Stimulated activated CD4-positive, alpha-beta T cell treated with anti-CD3 and anti-CD28 coated beads, Interleukin-15, amount 100 ng/mL, for 24 hours (primary cell): Measurements from ENCODE around the gene BTK.
"Not testable (repeated sequence)": the region's sequence is repeated elsewhere in the genome, so short reads cannot be mapped to it uniquely, and the experiment has no call there.

Experiments
- DNase-seq: peaks from one replicate; pipeline ENCODE4 v3.0.0-alpha.2; 2020

BTK gene

DNA sequence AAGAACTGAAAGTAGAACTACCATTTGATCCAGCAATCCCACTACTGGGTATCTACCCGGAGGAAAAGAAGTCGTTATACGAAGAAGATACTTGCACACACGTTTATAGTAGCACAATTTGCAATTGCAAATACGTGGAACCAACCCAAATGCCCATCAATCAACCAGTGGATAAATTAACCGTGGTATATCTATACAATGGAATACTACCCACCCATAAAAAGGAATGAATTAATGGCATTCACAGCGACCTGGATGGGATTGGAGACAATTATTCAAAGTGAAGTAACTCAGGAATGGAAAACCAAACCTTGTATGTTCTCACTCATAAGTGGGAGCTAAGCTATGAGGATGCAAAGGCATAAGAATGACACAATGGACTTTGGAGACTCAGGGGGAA, 51.7 kb downstream of the BTK start:
- not testable (repeated sequence) for DNase-seq

DNA sequence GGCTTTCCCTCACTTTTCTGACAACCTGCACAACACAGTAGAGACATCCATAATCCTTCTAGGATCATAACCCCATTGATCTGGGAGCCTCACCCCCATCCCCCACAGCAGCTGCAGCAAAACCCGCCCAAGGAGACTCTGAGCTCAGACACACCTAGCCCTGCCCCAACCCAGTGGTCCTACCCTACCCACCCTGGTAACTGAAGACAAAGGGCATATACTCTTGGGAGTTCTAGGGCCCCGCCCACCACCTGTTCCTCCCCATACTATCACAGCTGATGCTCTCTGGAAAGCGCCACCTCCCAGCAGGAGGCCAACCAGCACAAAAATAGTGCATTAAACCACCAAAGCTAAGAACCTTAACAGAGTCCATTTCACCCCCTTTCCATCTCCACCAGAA, 59.4 kb downstream of the BTK start:
- not testable (repeated sequence) for DNase-seq

DNA sequence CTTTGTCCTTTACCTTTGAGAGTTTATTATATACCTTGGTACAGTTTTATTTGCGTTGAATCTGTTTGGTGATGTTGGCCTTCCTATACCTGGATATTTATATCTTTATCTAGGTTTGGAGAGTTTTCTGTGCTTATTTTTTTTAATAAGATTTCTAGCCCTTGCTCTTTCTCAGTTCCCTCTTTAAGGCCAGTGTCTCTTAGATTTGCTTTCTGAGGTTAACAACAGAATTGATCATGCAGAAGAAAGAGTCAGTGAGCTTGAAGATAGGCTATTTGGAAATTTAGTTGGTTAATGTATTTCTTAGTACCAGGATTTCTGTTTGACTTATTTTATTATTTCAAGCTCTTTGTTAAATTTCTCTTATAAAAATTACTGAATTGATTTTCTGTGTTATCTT, 82.2 kb downstream of the BTK start:
- DNase-seq: no peak
